Activated CD8-positive, alpha-beta T cell treated with anti-CD3 and anti-CD28 coated beads for 36 hours (primary cell): ENCODE data around the gene TUBB4B. TPM values are rescaled to one million over a fixed set of nuclear protein-coding genes. Genes with fewer than 3 reads are reported as not detected.

Source experiments
- ATAC-seq: fragments of 200-7000 bp; cut with Tn5 transposase; one replicate; pipeline ENCODE4 v1.10.0; 2021; ENCODE audit warnings: mild to moderate bottlenecking, moderate library complexity
- CTCF ChIA-PET: fragments of 350-600 bp; sonication (Branson Sonifier 250); formaldehyde crosslinking; loops from one replicate; lab custom pipeline; 2021; ENCODE audit warnings: antibody characterized with exemption; lab: Charles Lee
- POLR2A ChIA-PET: fragments of 350-600 bp; sonication (Branson Sonifier 250); formaldehyde crosslinking; loops from one replicate; lab custom pipeline; 2021; ENCODE audit warnings: antibody characterized with exemption; lab: Charles Lee
- DNase-seq: peaks from one replicate; pipeline ENCODE4 v3.0.0-alpha.2; 2020
- H3K27ac Mint-ChIP-seq: one replicate; pipeline ENCODE4 v1.8.0; 2021; ENCODE audit warnings: mild to moderate bottlenecking, mixed read lengths
- H3K27me3 Mint-ChIP-seq: one replicate; pipeline ENCODE4 v1.8.0; 2021; ENCODE audit warnings: mixed read lengths
- H3K36me3 Mint-ChIP-seq: one replicate; pipeline ENCODE4 v1.8.0; 2021; ENCODE audit warnings: low read depth, mixed read lengths
- H3K4me1 Mint-ChIP-seq: one replicate; pipeline ENCODE4 v1.8.0; 2021; ENCODE audit warnings: low read depth, mixed read lengths
- H3K4me3 Mint-ChIP-seq: one replicate; pipeline ENCODE4 v1.8.0; 2021; ENCODE audit warnings: mild to moderate bottlenecking, moderate library complexity, mixed read lengths
- H3K9me3 Mint-ChIP-seq: one replicate; pipeline ENCODE4 v1.8.0; 2021; ENCODE audit warnings: mixed read lengths
- intact Hi-C: fragments of 100-400 bp; cut with micrococcal nuclease; formaldehyde crosslinking; loops from one replicate; pipeline ENCODE4 v1.10.0; 2022
- total RNA-seq, 2 experiments: library from RNA; stranded (reverse); gene quantifications; one replicate each; pipeline ENCODE4 v1.2.3, GENCODE V29; 2021
- TF ChIP-seq, protein P1 (sequence below): fragments of 200-600 bp; IDR thresholded peaks from one replicate; pipeline ENCODE4 v1.8.0; 2022; ENCODE audit warnings: antibody characterized with exemption, mild to moderate bottlenecking

The TUBB4B gene
- total RNA-seq, 2 experiments from 2014 or later = 228 to 230 TPM

GRCh38 chr9:137206602-137207001 lies 34.5 kb upstream of the TUBB4B start:
- Mint-ChIP-seq H3K27me3 (no peaks in the 10 kb centered on the region), H3K27ac (peak overlapping the region; percentile 87), H3K4me1 (peaks cover 30% of the 10 kb centered on the region), H3K4me3 (peak overlapping the region; percentile 93), H3K9me3 (no peaks in the 10 kb centered on the region), H3K36me3 (peaks cover 21% of the 10 kb centered on the region)
- ChIA-PET POLR2A (interaction anchor here (0.5 to 6.0 kb wide), 9 partner anchors 11 to 187 kb away, joined by 3 to 44 read pairs (median 4); partner anchors contain the start of genes ANAPC2, RNF208 and SSNA1), CTCF (interaction anchor here (1.2 to 3.9 kb wide), 4 partner anchors 17 to 34 kb away, joined by 3 to 15 read pairs (median 9); partner anchors contain the start of genes RNF224 and SSNA1)
- DNase-seq (no peak), ATAC-seq (no peak)
- intact Hi-C loops = no loop called here
- TF ChIP-seq, protein P1, sequence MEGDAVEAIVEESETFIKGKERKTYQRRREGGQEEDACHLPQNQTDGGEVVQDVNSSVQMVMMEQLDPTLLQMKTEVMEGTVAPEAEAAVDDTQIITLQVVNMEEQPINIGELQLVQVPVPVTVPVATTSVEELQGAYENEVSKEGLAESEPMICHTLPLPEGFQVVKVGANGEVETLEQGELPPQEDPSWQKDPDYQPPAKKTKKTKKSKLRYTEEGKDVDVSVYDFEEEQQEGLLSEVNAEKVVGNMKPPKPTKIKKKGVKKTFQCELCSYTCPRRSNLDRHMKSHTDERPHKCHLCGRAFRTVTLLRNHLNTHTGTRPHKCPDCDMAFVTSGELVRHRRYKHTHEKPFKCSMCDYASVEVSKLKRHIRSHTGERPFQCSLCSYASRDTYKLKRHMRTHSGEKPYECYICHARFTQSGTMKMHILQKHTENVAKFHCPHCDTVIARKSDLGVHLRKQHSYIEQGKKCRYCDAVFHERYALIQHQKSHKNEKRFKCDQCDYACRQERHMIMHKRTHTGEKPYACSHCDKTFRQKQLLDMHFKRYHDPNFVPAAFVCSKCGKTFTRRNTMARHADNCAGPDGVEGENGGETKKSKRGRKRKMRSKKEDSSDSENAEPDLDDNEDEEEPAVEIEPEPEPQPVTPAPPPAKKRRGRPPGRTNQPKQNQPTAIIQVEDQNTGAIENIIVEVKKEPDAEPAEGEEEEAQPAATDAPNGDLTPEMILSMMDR = no peak

- peaks cover 13% of the 10 kb centered on the region for H3K4me1 Mint-ChIP-seq
- intact Hi-C loops = no loop called here
- DNase-seq (no peak), ATAC-seq (no peak)
- H3K9me3 Mint-ChIP-seq = no peaks in the 10 kb centered on the region
- TF ChIP-seq, protein P1 = no peak
- H3K4me3 Mint-ChIP-seq = no peak overlapping the region
- POLR2A ChIA-PET = interaction anchor here (0.9 to 2.7 kb wide), 3 partner anchors 8 to 30 kb away, joined by 3 to 9 read pairs (median 6); partner anchors contain the start of gene TUBB4B
- CTCF ChIA-PET = no interaction called here
- no peaks in the 10 kb centered on the region for H3K27me3 Mint-ChIP-seq
- H3K36me3 Mint-ChIP-seq = peaks cover 20% of the 10 kb centered on the region
- H3K27ac Mint-ChIP-seq = no peak overlapping the region
Observed at GRCh38 chr9:137211532-137211931, 29.6 kb upstream of the TUBB4B start.

DNA sequence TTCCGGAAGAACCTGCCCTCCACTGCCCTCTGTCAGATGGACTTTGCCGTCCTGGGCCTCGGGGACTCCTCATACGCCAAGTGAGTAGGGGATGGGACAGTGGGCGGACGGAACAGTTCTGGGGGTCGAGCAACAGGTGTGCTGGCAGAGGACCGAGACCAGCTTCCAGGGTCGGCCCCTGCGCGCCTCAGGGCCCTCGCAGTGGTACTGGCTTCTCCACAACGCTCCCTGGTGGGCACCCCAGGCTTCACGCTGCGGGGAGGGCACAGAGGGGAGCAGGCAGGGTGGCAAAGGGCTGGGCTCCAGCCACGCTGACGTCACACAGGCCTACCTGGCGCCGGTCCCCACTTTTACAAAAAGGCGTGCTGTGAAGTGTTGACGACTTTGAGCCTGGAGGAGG lies 28.6 kb upstream of the TUBB4B start:
- POLR2A ChIA-PET = interaction anchor here (0.9 to 1.7 kb wide), 2 partner anchors 10 to 29 kb away, joined by 3 to 6 read pairs; partner anchors contain the start of gene TUBB4B
- H3K9me3 Mint-ChIP-seq = no peaks in the 10 kb centered on the region
- TF ChIP-seq, protein P1 = no peak
- peaks cover 3% of the 10 kb centered on the region for H3K4me1 Mint-ChIP-seq
- no peak overlapping the region for H3K4me3 Mint-ChIP-seq
- no peaks in the 10 kb centered on the region for H3K27me3 Mint-ChIP-seq
- H3K36me3 Mint-ChIP-seq = peaks cover 10% of the 10 kb centered on the region
- H3K27ac Mint-ChIP-seq = no peak overlapping the region
- intact Hi-C loops = no loop called here
- CTCF ChIA-PET = no interaction called here
- ATAC-seq (no peak), DNase-seq (no peak)

DNA sequence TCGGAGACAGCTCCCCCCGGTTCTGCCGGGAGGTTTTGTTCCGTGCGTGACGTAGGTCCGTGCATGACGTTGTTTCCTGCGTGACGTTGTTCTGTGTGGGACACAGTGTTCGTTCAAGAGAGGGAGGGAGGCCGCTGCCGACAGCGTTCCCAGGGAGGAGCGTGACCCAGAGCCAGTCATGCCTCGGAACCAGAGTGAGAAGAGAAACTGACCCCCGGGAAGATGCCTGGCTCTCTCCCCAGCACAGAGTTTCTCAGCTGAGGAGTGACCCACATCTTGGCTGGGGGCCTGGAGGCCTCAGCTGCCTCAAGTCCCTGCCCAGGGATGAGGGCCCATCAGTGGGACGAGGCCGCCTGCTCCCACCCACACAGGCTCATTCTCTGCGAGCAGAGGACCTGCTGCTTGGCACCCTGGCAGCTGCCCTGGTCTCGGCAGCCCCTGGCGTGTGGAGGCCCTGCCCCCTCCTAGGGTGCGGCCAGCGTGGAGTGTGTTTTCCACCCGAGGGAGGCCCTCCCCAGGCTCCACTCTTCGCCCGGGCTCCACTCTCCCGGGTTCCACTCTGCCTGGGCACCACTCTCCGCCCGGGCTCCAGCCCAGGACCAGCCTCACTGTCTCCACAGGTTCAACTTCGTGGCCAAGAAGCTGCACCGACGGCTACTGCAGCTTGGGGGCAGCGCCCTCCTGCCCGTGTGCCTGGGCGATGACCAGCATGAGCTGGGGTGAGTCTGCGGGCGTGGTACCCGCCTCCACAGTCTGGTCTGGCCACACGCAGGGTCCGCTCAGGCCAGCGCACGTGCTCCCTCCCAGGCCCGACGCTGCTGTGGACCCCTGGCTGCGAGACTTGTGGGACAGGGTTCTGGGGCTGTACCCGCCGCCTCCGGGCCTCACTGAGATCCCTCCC lies 27.7 kb upstream of the TUBB4B start:
- TF ChIP-seq, protein P1 = no peak
- peaks cover under 1% of the 10 kb centered on the region for H3K4me1 Mint-ChIP-seq
- DNase-seq (no peak), ATAC-seq (no peak)
- intact Hi-C loops = no loop called here
- ChIA-PET CTCF (interaction anchor here (1.0 to 1.4 kb wide), 2 partner anchors 9 to 107 kb away, joined by 3 read pairs; no protein-coding TSS in a partner anchor), POLR2A (interaction anchor here (1.7 kb wide), 1 partner anchor 11 kb away, joined by 6 read pairs; no protein-coding TSS in a partner anchor)
- no peak overlapping the region for H3K27ac Mint-ChIP-seq
- H3K27me3 Mint-ChIP-seq = no peaks in the 10 kb centered on the region
- no peak overlapping the region for H3K4me3 Mint-ChIP-seq
- H3K9me3 Mint-ChIP-seq = no peaks in the 10 kb centered on the region
- H3K36me3 Mint-ChIP-seq = peaks cover 9% of the 10 kb centered on the region
